Nephron progenitor cell (in vitro differentiated cells): ENCODE results near the gene MGLL.
"Not testable (repeated sequence)": the region's sequence is repeated elsewhere in the genome, so short reads cannot be mapped to it uniquely, and the experiment has no call there.

ENCODE experiments used
- DNase-seq: peaks from one replicate; pipeline ENCODE4 v3.0.0; 2021
- H3K27ac Mint-ChIP-seq: 2 replicates; pipeline ENCODE4 v1.8.0; 2021; ENCODE audit warnings: mild to moderate bottlenecking, moderate library complexity, mixed read lengths
- H3K27me3 Mint-ChIP-seq: 2 replicates; pipeline ENCODE4 v1.8.0; 2021; ENCODE audit warnings: mild to moderate bottlenecking, low read depth, mixed read lengths; ENCODE audit not compliant: poor library complexity
- H3K36me3 Mint-ChIP-seq: 2 replicates; pipeline ENCODE4 v1.8.0; 2021; ENCODE audit warnings: low read depth, mixed read lengths
- H3K4me1 Mint-ChIP-seq: 2 replicates; pipeline ENCODE4 v1.8.0; 2021; ENCODE audit warnings: mixed read lengths
- H3K4me3 Mint-ChIP-seq: 2 replicates; pipeline ENCODE4 v1.8.0; 2021; ENCODE audit warnings: mild to moderate bottlenecking, moderate library complexity, mixed read lengths
- H3K9me3 Mint-ChIP-seq: 2 replicates; pipeline ENCODE4 v1.8.0; 2021; ENCODE audit warnings: mild to moderate bottlenecking, moderate library complexity, mixed read lengths
- TF ChIP-seq, protein P1 (sequence below): fragments of 200-600 bp; sonication (generic); IDR thresholded peaks from 2 replicates; pipeline ENCODE4 v1.5.0; 2021; ENCODE audit warnings: antibody characterized with exemption

Gene MGLL

GRCh38 chr3:127706785-127707351 is 115.4 kb downstream of the MGLL start:
- peaks cover 12% of the 10 kb centered on the region for H3K36me3 Mint-ChIP-seq
- no peak overlapping the region for H3K27ac Mint-ChIP-seq
- H3K4me1 Mint-ChIP-seq, result peaks cover 48% of the 10 kb centered on the region
- peaks cover 10% of the 10 kb centered on the region for H3K27me3 Mint-ChIP-seq
- no peak overlapping the region for H3K4me3 Mint-ChIP-seq
- TF ChIP-seq, protein P1, sequence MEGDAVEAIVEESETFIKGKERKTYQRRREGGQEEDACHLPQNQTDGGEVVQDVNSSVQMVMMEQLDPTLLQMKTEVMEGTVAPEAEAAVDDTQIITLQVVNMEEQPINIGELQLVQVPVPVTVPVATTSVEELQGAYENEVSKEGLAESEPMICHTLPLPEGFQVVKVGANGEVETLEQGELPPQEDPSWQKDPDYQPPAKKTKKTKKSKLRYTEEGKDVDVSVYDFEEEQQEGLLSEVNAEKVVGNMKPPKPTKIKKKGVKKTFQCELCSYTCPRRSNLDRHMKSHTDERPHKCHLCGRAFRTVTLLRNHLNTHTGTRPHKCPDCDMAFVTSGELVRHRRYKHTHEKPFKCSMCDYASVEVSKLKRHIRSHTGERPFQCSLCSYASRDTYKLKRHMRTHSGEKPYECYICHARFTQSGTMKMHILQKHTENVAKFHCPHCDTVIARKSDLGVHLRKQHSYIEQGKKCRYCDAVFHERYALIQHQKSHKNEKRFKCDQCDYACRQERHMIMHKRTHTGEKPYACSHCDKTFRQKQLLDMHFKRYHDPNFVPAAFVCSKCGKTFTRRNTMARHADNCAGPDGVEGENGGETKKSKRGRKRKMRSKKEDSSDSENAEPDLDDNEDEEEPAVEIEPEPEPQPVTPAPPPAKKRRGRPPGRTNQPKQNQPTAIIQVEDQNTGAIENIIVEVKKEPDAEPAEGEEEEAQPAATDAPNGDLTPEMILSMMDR, result no peak
- H3K9me3 Mint-ChIP-seq, result peaks cover 19% of the 10 kb centered on the region
- no peak for DNase-seq

DNA sequence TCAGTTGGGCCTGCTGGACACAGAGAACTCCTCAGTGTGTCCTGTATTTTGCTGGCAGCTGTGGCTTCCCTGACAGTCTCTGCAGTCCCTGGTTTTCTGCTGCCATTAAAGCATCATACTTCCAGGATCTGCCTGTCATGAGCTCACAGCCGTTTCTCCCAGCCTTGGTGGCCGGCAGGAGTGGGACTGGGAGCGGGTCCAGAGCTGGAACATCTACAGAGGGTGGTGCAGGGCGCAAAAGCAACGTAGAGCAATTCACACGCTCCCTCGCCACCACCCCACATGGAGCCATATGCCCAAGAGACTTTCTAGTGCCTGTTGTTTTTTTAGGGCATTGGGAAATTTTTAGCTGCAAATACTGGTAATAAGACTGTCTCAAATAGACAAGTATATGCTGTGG is 116.0 kb downstream of the MGLL start:
- Mint-ChIP-seq H3K36me3 (peaks cover 12% of the 10 kb centered on the region), H3K4me1 (peaks cover 45% of the 10 kb centered on the region), H3K9me3 (peaks cover 19% of the 10 kb centered on the region), H3K27ac (no peak overlapping the region), H3K27me3 (peaks cover 10% of the 10 kb centered on the region), H3K4me3 (no peak overlapping the region)
- TF ChIP-seq, protein P1, result no peak
- DNase-seq, result no peak

- not testable (repeated sequence) for H3K27ac Mint-ChIP-seq, DNase-seq, H3K4me3 Mint-ChIP-seq, H3K27me3 Mint-ChIP-seq
- Mint-ChIP-seq H3K4me1 (peaks cover 32% of the 10 kb centered on the region), H3K36me3 (peaks cover 12% of the 10 kb centered on the region), H3K9me3 (peaks cover 19% of the 10 kb centered on the region)
These were observed 117.5 kb downstream of the MGLL start for GRCh38 chr3:127704840-127705239.

- Mint-ChIP-seq H3K4me3 (no peak overlapping the region), H3K36me3 (peaks cover 12% of the 10 kb centered on the region), H3K27ac (no peak overlapping the region), H3K9me3 (peaks cover 19% of the 10 kb centered on the region), H3K27me3 (peaks cover 2% of the 10 kb centered on the region), H3K4me1 (peaks cover 30% of the 10 kb centered on the region)
- DNase-seq, result no peak
- TF ChIP-seq, protein P1, result no peak
These were observed 120.2 kb downstream of the MGLL start for GRCh38 chr3:127702151-127702578.

- no peak overlapping the region for H3K27ac Mint-ChIP-seq
- TF ChIP-seq, protein P1, result no peak
- H3K36me3 Mint-ChIP-seq, result peaks cover 12% of the 10 kb centered on the region
- H3K27me3 Mint-ChIP-seq, result peaks cover 2% of the 10 kb centered on the region
- no peak overlapping the region for H3K4me3 Mint-ChIP-seq
- H3K9me3 Mint-ChIP-seq, result peaks cover 19% of the 10 kb centered on the region
- no peak for DNase-seq
- H3K4me1 Mint-ChIP-seq, result peaks cover 23% of the 10 kb centered on the region
These were observed 120.9 kb downstream of the MGLL start for GRCh38 chr3:127701280-127701911.

- peaks cover 19% of the 10 kb centered on the region for H3K9me3 Mint-ChIP-seq
- H3K4me1 Mint-ChIP-seq, result peaks cover 26% of the 10 kb centered on the region
- TF ChIP-seq, protein P1, result peak; percentile 21
- H3K36me3 Mint-ChIP-seq, result peaks cover 12% of the 10 kb centered on the region
- DNase-seq, result no peak
- H3K4me3 Mint-ChIP-seq, result no peak overlapping the region
- no peaks in the 10 kb centered on the region for H3K27me3 Mint-ChIP-seq
- H3K27ac Mint-ChIP-seq, result no peak overlapping the region
These were observed 121.9 kb downstream of the MGLL start for GRCh38 chr3:127700406-127700805.
